K562 (cell line): ENCODE measurements around the gene MYLK4. TPM values are rescaled to one million over a fixed set of nuclear protein-coding genes. Genes with fewer than 3 reads are reported as not detected.

Source experiments
- NFATC3 ChIP-seq: fragments of 450-650 bp; IDR thresholded peaks from 2 replicates; pipeline ENCODE4 v1.6.1; 2017; ENCODE audit warnings: mild to moderate bottlenecking
- RFX7 ChIP-seq: fragments of 250-450 bp; sonication (Bioruptor Pico); IDR thresholded peaks from 2 replicates; pipeline ENCODE4 v1.5.1; 2021; ENCODE audit warnings: mild to moderate bottlenecking
- TRIM24 ChIP-seq, 2 experiments: fragments of 450-650 bp; IDR thresholded peaks; 2 replicates each; pipeline ENCODE4 v1.6.1; 2016
- ZKSCAN8 ChIP-seq: fragments of 200-800 bp; sonication (Bioruptor generic); IDR thresholded peaks from 2 replicates; pipeline ENCODE4 v1.6.1; 2016; ENCODE audit warnings: missing genetic modification characterization, missing compliant biosample characterization
- ZNF143 ChIP-seq: sonication (generic); formaldehyde crosslinking; IDR thresholded peaks from 2 replicates; pipeline ENCODE4 v1.9.0; 2022; ENCODE audit warnings: mild to moderate bottlenecking, missing genetic modification reagents
- polyA plus RNA-seq, 8 experiments: library from polyadenylated mRNA; depleted of rRNA in 4 of 8; stranded (reverse) in 5 of 8; unstranded in 3 of 8; fragments of >200 nt; fragmentation: Nextera tagmentation in 2 of 8; fragmentation: Illumina TruSeq in 1 of 8; extraction: Ambion mirVana in 2 of 8; extraction: Trizol in 1 of 8; gene quantifications; 2 replicates each; pipeline versions ENCODE4 v1.2.1 to v1.2.3, GENCODE V29; 2011 to 2014; ENCODE audit warnings: inconsistent platforms in 1 of 8, missing spikeins in 1 of 8
- total RNA-seq, 7 experiments: library from RNA; depleted of rRNA in 6 of 7; stranded (reverse); fragments of >200 nt in 6 of 7; fragmentation: Illumina TruSeq in 2 of 7; extraction: Trizol in 2 of 7; gene quantifications; 2 replicates each; pipeline versions ENCODE4 v1.2.1 to v1.2.3, GENCODE V29; 2011 to 2021; ENCODE audit warnings: low replicate concordance in 1 of 7
- TF ChIP-seq, protein P1 (sequence below): fragments of 250-450 bp; sonication (Bioruptor Pico); IDR thresholded peaks from 2 replicates; pipeline ENCODE4 v1.8.0; 2022; ENCODE audit warnings: inconsistent platforms
- TF ChIP-seq, protein P2 (sequence below), 2 experiments: IDR thresholded peaks; 2 replicates each; pipeline ENCODE4 v1.6.1; 2012; ENCODE audit warnings: improper control_type of control experiment in 2 of 2, low read depth in 2 of 2, low read length in 2 of 2, borderline replicate concordance in 1 of 2
- TF ChIP-seq, protein P3 (sequence below): fragments of 200-800 bp; sonication (Bioruptor generic); IDR thresholded peaks from 2 replicates; pipeline ENCODE4 v1.6.1; 2017; ENCODE audit warnings: missing genetic modification characterization, missing compliant biosample characterization
- TF ChIP-seq, protein P4 (sequence below), 2 experiments: fragments of 450-650 bp; formaldehyde crosslinking in 1 of 2; IDR thresholded peaks; 2 replicates each; pipeline versions ENCODE4 v1.4.0 to v1.6.1; 2014 to 2020; ENCODE audit warnings: mild to moderate bottlenecking in 2 of 2, borderline replicate concordance in 1 of 2, low read depth in 1 of 2
- TF ChIP-seq, protein P5 (sequence below): sonication (generic); formaldehyde crosslinking; IDR thresholded peaks from 2 replicates; pipeline ENCODE4 v1.8.1; 2023; ENCODE audit warnings: mild to moderate bottlenecking, missing genetic modification reagents

MYLK4 gene
- total and polyA plus RNA-seq, 9 of the 15 experiments (the other 6 are each of a cell fraction or from before 2014, with no cell fraction given) = 0.01 to 0.15 (median 0.06) TPM

DNA sequence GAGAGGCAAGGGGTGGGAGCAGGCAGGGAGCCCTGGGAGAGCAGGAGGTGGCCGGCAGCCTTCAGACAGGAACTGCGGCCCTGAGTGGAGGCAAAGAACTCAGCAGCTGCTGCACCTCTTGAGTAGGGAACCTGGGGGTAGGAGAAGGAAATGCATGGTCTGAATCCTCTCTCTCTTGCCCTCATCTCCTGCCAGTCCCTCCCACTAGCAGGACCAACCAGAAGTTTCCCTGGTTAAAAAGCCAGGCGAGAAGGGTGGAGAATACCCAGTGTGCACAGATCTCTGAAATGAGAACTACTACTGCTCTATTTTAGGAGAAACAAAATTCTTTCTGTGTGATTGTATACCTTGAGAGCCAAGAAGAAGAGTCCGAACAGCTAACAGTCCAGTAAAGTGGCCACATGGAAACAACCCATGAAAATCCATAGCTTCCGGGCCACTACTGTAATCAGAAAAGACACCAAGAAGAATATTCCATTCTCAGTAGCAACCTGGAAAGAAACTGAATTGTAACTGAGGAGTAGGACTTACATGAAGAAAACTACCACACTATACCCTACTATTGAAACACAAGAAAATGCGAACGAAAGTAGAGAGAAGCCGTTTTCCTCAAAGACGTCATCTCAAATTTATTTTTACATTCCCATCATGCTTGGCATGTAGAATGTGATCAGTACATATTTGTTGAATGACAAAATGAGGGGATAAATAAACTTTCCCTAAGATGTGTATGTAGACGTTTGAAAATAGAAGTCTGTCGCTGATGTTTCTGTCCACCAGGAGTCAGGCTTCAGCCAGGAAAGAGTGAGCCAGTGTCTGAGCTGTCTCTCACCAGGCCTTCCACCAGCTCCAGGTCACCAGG lies 40.1 kb upstream of the MYLK4 start (continued):
- TF ChIP-seq, protein P1, sequence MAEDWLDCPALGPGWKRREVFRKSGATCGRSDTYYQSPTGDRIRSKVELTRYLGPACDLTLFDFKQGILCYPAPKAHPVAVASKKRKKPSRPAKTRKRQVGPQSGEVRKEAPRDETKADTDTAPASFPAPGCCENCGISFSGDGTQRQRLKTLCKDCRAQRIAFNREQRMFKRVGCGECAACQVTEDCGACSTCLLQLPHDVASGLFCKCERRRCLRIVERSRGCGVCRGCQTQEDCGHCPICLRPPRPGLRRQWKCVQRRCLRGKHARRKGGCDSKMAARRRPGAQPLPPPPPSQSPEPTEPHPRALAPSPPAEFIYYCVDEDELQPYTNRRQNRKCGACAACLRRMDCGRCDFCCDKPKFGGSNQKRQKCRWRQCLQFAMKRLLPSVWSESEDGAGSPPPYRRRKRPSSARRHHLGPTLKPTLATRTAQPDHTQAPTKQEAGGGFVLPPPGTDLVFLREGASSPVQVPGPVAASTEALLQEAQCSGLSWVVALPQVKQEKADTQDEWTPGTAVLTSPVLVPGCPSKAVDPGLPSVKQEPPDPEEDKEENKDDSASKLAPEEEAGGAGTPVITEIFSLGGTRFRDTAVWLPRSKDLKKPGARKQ = peak; percentile 91
- TF ChIP-seq, protein P2, sequence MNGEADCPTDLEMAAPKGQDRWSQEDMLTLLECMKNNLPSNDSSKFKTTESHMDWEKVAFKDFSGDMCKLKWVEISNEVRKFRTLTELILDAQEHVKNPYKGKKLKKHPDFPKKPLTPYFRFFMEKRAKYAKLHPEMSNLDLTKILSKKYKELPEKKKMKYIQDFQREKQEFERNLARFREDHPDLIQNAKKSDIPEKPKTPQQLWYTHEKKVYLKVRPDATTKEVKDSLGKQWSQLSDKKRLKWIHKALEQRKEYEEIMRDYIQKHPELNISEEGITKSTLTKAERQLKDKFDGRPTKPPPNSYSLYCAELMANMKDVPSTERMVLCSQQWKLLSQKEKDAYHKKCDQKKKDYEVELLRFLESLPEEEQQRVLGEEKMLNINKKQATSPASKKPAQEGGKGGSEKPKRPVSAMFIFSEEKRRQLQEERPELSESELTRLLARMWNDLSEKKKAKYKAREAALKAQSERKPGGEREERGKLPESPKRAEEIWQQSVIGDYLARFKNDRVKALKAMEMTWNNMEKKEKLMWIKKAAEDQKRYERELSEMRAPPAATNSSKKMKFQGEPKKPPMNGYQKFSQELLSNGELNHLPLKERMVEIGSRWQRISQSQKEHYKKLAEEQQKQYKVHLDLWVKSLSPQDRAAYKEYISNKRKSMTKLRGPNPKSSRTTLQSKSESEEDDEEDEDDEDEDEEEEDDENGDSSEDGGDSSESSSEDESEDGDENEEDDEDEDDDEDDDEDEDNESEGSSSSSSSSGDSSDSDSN (IDR thresholded peaks at IDR 0.05; ENCODE audit: borderline replicate concordance in 1 of 2, low read depth in 2 of 2, low read length in 2 of 2) = 0 out of 4 replicates have a peak, but pooled peaks of 1 of the 2 experiments have one; percentile 37
- TF ChIP-seq TRIM24 (IDR thresholded peaks at IDR 0.05) = no peak
- TF ChIP-seq, protein P3, sequence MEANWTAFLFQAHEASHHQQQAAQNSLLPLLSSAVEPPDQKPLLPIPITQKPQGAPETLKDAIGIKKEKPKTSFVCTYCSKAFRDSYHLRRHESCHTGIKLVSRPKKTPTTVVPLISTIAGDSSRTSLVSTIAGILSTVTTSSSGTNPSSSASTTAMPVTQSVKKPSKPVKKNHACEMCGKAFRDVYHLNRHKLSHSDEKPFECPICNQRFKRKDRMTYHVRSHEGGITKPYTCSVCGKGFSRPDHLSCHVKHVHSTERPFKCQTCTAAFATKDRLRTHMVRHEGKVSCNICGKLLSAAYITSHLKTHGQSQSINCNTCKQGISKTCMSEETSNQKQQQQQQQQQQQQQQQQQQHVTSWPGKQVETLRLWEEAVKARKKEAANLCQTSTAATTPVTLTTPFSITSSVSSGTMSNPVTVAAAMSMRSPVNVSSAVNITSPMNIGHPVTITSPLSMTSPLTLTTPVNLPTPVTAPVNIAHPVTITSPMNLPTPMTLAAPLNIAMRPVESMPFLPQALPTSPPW (CRISPR knock-in tag) = 0 out of 2 replicates have a peak, but pooled peaks have one; percentile 19
- TF ChIP-seq, protein P4, sequence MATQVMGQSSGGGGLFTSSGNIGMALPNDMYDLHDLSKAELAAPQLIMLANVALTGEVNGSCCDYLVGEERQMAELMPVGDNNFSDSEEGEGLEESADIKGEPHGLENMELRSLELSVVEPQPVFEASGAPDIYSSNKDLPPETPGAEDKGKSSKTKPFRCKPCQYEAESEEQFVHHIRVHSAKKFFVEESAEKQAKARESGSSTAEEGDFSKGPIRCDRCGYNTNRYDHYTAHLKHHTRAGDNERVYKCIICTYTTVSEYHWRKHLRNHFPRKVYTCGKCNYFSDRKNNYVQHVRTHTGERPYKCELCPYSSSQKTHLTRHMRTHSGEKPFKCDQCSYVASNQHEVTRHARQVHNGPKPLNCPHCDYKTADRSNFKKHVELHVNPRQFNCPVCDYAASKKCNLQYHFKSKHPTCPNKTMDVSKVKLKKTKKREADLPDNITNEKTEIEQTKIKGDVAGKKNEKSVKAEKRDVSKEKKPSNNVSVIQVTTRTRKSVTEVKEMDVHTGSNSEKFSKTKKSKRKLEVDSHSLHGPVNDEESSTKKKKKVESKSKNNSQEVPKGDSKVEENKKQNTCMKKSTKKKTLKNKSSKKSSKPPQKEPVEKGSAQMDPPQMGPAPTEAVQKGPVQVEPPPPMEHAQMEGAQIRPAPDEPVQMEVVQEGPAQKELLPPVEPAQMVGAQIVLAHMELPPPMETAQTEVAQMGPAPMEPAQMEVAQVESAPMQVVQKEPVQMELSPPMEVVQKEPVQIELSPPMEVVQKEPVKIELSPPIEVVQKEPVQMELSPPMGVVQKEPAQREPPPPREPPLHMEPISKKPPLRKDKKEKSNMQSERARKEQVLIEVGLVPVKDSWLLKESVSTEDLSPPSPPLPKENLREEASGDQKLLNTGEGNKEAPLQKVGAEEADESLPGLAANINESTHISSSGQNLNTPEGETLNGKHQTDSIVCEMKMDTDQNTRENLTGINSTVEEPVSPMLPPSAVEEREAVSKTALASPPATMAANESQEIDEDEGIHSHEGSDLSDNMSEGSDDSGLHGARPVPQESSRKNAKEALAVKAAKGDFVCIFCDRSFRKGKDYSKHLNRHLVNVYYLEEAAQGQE (IDR thresholded peaks at IDR 0.05; ENCODE audit: borderline replicate concordance) = peak; percentile 95
- TF ChIP-seq, protein P4 (CRISPR knock-in tag; IDR thresholded peaks at IDR 0.05; ENCODE audit: low read depth) = no peak
- 0 out of 2 replicates have a peak, but pooled peaks have one; percentile 6 for TF ChIP-seq NFATC3
- no peak for TF ChIP-seq ZKSCAN8 (CRISPR knock-in tag)
- TF ChIP-seq, protein P5, sequence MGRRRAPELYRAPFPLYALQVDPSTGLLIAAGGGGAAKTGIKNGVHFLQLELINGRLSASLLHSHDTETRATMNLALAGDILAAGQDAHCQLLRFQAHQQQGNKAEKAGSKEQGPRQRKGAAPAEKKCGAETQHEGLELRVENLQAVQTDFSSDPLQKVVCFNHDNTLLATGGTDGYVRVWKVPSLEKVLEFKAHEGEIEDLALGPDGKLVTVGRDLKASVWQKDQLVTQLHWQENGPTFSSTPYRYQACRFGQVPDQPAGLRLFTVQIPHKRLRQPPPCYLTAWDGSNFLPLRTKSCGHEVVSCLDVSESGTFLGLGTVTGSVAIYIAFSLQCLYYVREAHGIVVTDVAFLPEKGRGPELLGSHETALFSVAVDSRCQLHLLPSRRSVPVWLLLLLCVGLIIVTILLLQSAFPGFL = no peak
- no peak for TF ChIP-seq RFX7
- no peak for TF ChIP-seq ZNF143 (CRISPR knock-in tag)
